Stimulated activated CD8-positive, alpha-beta memory T cell treated with anti-CD3 and anti-CD28 coated beads, Interleukin-15, amount 100 ng/mL, for 1 hour (primary cell): ENCODE data around the gene EFNA2.

ENCODE experiments used
- DNase-seq: peaks from one replicate; pipeline ENCODE4 v3.0.0-alpha.2; 2020; ENCODE audit warnings: low read depth

The EFNA2 gene

GRCh38 chr19:1260749-1261537 lies 24.7 kb upstream of the EFNA2 start:
- peak; percentile 90 for DNase-seq

- DNase-seq, result no peak
Observed at GRCh38 chr19:1261538-1261797, 24.2 kb upstream of the EFNA2 start.

- DNase-seq, result no peak
Observed at GRCh38 chr19:1261798-1262622, 23.7 kb upstream of the EFNA2 start.

- DNase-seq, result no peak
Observed at GRCh38 chr19:1262623-1263123, 23.0 kb upstream of the EFNA2 start.

GRCh38 chr19:1263188-1263587 lies 22.5 kb upstream of the EFNA2 start:
- no peak for DNase-seq

GRCh38 chr19:1264801-1265614 lies 20.7 kb upstream of the EFNA2 start:
- no peak for DNase-seq

- no peak for DNase-seq
Observed at GRCh38 chr19:1265615-1266128, 20.0 kb upstream of the EFNA2 start.

GRCh38 chr19:1266129-1266915 lies 19.4 kb upstream of the EFNA2 start:
- DNase-seq, result peak; percentile 65

- peak; percentile 39 for DNase-seq
Observed at GRCh38 chr19:1266916-1267476, 18.7 kb upstream of the EFNA2 start.

GRCh38 chr19:1267477-1268225 lies 18.0 kb upstream of the EFNA2 start:
- DNase-seq, result no peak

GRCh38 chr19:1268226-1269064 lies 17.2 kb upstream of the EFNA2 start:
- DNase-seq, result no peak

GRCh38 chr19:1269065-1269477 lies 16.6 kb upstream of the EFNA2 start, which contains the start of gene CIRBP:
TSS of gene CIRBP (plus strand) at chr19:1269332. CDS start at chr19:1270934, 1,602 bp downstream.
- peak; percentile 98 for DNase-seq

GRCh38 chr19:1269478-1270212 lies 16.0 kb upstream of the EFNA2 start:
- peak; percentile 65 for DNase-seq

GRCh38 chr19:1270213-1270853 lies 15.3 kb upstream of the EFNA2 start:
- no peak for DNase-seq

- no peak for DNase-seq
Observed at GRCh38 chr19:1270854-1271527, 14.7 kb upstream of the EFNA2 start.

GRCh38 chr19:1271528-1272422 lies 13.9 kb upstream of the EFNA2 start:
- DNase-seq, result no peak
